Activated CD8-positive, alpha-beta memory T cell treated with anti-CD3 and anti-CD28 coated beads, Interleukin-2, amount 50 U/mL, for 4 hours (primary cell): ENCODE data around the gene ZKSCAN4.

Source experiments
- DNase-seq: peaks from one replicate; pipeline ENCODE4 v3.0.0-alpha.2; 2020

Gene ZKSCAN4

DNA sequence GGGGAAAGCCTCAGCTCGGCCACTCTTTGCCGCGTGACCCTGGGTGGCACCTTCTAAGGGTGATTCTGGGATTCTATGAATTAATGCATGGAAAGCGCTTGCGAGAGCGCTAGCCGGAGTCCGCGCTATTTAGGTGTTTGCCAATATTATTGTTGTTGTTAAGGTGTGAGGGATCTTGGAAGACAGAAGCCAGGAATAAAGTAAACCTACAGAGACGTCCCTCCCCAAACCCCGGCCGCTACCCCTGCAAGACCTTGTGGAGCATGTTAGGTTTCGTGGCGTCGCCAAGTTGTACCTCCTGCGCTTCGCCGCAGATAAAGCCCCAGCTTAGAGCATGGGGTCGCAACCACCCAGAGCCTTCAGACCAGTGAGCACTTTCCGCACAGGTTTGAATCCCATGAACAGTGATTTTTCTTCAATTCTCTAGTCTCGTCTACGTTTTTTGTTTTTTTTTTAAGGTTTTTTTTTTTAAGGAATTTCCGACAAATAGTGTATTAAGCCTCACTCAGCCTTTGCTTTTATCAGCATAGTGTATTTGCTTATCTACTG, 43.9 kb downstream of the ZKSCAN4 start:
- DNase-seq: no peak

DNA sequence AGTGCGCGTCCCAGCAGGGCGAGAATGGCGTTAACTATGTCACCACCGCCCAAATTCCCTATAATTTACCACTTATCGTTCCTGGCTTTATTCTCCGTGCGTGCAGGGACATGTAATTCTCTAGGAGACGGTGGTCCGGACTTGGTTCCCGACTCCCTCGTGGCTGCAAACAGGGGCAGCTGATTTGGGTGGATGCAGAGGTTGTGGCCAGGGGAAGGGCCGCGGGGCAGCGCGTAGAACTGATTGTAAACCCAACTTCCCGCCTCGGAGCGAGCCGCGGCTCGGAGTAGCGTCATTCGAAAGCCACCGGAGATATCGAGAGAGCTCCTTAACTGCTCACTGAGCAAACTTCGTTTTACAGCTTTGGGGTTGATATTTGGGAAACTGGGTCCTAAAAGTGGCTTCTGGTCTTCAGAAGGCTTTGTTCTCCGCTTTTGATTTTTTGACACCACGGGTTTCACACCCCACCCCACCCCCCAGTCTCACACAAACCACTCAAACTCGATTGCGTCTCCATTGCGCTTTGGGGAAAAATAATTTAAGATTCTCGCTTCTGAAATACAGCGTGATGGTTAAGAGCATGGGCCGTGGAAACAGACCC, 44.5 kb downstream of the ZKSCAN4 start:
- DNase-seq: no peak

DNA sequence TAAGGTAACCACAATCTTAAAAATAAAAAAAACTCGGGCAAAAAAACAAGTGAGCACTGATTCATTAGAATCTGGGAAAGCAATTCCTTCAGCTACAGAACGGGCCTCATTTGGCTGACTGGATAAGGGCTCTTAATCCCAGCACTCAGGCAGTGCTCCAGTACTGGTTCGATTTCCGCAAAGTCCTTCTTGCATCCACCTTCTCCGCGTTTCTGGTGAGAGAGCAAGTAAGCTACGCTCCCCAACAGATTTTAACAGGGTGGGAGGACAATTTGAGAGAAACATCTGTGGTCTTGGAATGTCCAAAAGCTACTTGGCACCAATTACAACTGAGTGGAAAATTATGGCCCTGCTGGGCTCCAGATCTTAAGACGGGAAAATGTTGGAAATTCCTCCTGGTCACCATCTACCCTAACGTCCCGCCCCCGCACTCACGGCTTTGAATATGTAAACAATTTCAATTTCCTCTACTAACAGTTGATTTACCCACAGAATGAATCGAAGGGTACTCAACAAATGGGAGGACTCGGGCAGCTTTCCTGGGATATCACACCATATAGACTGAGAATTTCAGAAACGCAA, 45.0 kb downstream of the ZKSCAN4 start:
- no peak for DNase-seq

DNA sequence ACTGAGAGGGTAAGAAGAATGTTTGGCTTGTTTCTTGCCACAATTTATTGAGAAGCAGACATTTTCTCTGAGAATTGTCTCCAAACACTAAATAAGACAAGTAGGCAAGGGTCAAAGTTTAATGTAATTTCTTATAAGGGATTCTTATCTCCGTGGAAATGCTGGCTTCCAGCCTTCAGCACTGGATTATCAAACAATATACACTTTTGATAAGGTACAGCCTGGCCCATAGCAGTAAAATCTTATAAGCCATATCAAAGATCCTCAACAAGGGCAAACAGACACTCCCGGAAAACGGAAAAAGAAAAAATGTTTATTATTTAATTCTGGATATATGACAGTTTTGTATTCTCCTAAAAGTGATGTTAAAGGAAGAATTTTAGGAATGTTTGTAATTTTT, 45.5 kb downstream of the ZKSCAN4 start:
- DNase-seq: no peak

DNA sequence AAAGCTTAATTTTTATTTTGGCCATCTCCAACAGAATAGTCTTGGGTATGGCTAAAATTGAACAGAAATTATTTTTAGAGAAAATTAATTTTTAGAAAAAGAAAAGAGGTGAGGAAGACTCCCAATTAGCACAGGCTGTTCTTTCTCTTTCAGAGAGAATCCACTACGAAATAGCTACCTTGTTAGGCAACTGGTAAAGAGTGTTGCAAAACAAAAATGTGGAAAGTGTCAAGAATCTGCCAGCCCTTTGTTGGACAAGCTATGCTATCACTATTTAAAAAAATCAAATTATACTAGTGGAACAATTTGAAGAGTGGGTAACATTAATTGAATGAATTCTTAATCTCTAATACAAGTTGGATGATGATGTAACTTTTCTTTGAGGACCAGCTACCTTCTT, 46.2 kb downstream of the ZKSCAN4 start:
- DNase-seq: no peak

DNA sequence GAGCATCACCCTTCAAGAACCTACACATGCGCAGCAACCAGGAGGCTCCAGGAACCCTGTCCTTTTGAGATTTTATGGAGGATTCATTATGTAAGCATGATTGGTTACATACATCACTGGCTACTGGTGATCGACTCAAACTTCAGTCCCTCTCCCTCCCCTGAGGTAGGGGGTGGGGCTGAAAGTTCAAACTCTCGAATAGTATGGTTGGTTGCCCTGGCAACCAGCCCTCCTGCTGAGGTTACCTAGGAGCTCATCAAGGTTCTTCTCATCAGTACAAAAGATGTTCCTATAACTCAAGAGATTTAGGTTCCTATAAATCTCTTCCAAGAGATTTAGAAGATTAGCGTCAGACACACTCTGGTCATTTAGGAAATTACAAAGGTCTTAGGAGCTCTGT, 48.9 kb downstream of the ZKSCAN4 start:
- no peak for DNase-seq

DNA sequence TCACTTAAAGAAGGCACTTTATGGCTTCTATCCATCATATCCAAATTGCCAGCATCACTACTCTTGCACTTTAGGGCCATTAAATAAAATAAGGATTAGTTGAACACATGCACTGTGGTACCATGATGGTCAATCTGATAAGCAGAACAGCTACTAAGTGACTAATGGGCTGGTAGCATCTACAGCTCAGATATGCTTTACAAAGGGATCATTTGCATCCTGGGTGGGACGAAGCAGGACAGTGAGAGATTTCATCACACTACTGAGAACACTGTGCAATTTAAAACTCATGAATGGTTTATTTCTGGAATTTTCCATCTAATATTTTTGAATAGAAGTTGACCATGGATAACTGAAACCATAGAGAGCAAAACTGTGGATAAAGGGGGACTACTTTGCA, 52.0 kb downstream of the ZKSCAN4 start:
- no peak for DNase-seq
